Activated CD8-positive, alpha-beta memory T cell treated with anti-CD3 and anti-CD28 coated beads for 1 hour (primary cell): ENCODE measurements around the gene ZNF576.
"Not testable (repeated sequence)": the region's sequence is repeated elsewhere in the genome, so short reads cannot be mapped to it uniquely, and the experiment has no call there.

Experiments
- DNase-seq, 2 donors: peaks; one replicate each; pipeline ENCODE4 v3.0.0-alpha.2; 2020; ENCODE audit warnings: low read depth in 1 of 2; ENCODE audit errors: extremely low read depth in 1 of 2

ZNF576 gene

DNA sequence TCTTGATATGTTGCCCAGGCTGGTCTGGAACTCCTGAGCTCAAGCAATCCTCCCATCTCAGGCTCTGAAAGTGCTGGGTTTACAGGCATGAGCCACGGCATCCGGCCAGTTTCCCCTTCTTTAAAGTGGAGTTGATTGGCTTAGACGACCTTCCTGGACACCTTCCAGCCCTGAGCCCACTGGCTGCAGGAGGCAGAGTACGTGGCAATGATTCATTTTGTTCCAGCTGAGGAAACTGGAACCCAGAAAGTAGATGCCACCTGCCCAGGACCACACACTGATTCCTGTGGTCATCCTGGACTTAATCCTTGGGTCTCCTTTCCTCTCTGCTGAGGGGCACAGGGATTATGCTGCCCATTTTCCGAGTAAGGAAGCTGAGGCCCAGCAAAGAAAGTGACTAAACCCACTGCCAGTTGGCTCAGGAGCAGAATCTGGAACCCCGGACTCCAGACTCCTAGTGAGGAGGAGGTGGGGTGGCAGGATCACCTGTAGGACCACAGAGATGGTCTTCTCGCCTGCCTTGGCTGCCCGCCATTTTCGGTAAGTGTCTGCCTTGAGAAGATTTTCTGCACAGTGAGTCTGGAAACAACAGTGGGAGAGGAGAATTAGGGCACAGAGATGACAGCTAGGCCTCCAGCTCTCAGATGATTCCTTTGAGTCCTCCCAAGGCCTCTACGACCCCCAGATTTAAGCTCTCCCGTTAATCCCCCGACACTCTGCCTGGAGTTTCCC, 21.8 kb upstream of the ZNF576 start:
- no peak for DNase-seq

DNA sequence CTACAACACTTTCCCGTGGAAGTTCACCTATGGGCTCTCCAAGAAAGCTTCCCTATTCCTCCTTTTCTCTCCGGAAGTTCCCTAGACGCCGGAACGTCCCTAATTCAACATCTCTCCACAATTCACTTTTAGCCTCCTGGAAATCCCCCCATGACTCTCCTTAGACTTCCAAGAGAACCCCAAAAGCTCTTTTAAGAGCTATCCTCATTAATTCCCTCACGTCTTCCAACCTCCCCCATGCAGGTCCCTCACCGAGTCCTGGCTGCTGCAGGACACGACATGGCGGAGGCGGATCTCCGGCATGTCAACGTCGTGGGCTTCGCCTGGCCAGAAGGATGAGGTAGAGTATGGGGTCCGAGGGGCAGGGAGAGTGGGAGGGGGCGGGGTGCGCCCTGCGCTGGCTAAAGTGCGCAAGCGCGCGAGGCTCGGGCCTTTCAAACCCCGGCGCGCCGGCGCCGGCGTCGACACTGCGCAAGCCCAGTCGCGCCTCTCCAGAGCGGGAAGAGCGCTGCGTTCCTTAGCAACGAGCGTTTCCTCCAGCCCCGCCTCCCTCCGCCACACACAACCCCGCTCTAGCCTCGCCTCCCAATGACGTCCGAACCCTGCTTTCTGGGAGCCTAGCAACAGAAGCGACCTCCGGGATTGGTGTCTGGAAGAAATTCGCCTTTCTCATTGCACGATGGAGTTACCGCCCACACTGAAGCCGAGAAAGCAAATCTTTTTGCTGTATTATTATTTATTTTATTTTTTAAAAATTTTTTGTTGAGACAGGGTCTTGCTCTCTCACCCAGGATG, 21.0 kb upstream of the ZNF576 start, which contains the start of the genes PINLYP and XRCC1:
Gene PINLYP (plus strand): TSS at position 646 of the 795 bp plus-strand sequence. CDS start 1,391 bp downstream, outside the sequence.
Gene XRCC1 (minus strand): TSS at position 372 of the 795 bp plus-strand sequence. CDS start 69 bp downstream, at position 303.
- peak; percentile 89 to 94 for DNase-seq

GRCh38 chr19:43575955-43576878, 20.2 kb upstream of the ZNF576 start:
- DNase-seq, result no peak

DNA sequence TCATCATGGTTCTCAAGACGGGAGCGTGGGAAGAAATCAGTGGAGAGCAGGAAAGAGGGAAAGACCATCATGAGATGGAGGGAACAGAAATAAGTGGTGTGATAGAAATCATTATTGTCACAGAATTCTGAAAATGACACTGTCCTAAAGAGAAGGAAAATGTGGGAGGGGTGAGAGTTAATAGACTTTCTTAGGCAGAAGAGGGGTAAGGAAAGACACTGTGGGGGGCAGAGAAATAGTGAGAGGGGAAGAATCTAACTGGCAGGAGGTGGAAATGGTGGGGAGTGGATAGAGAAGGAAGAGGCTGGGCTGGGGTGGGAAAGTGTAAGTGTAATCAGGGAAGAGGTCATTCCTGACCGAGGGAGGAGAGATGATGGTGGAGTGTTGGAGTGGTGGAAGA, 17.6 kb upstream of the ZNF576 start:
- DNase-seq, result no peak

GRCh38 chr19:43581467-43581866, 14.9 kb upstream of the ZNF576 start:
- no peak for DNase-seq

- no peak for DNase-seq
These were observed 13.9 kb upstream of the ZNF576 start for GRCh38 chr19:43582495-43582894.

- no peak for DNase-seq
These were observed 11.9 kb upstream of the ZNF576 start for GRCh38 chr19:43584484-43584883.

DNA sequence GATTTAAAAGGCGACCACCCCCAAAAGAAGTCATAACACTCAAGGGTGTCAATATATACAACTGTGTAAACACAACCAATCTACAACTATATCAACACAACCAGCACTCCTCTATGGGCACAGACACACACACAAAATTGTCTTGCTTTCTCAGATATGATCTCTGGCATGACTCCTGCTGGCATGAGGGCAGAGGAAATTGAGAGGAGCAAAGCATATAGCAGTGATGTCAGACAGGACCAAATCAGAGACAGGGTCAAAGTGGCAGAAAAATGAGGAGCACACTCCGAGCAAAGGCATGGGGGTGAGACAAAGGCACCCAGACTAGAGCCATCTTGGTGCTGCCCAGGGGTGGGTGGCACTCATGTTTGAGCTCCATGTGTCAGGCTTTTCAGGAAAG, 10.0 kb upstream of the ZNF576 start:
- DNase-seq, result no peak

DNA sequence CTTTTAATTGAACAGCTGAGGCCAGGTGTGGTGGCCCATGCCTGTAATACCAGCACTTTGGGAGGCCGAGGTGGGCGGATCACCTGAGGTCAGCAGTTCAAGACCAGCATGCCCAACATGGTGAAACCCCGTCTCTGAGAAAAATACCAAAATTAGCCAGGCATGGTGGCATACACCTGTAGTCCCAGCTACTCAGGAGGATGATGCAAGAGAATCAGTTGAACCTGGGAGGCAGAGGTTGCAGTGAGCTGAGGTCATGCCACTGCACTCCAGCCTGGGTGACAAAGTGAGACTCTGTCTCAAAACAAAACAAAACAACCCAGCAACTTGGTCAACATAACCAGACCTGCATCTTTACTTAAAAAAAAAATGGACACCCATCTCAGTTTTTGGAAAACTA, 9.4 kb upstream of the ZNF576 start:
- DNase-seq, result not testable (repeated sequence)

DNA sequence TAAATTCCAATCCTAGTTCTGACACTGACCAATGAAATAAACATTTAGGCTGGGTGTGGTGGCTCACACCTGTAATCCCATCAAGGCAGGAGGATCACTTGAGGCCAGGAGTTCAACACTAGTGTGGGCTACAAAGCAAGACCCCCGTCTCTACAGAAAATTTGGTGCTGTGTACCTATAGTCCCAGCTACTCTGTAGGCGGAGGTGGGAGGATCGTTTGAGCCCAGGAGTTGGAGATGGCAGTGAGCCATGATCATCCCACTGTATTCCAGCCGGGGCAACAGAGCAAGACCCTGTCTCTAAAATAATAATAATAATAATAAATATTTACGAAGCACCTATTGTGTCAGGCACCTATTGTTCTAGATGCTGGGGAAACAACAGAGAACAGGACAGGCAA, 7.1 kb upstream of the ZNF576 start:
- no peak for DNase-seq

GRCh38 chr19:43589678-43590077, 6.7 kb upstream of the ZNF576 start:
- no peak for DNase-seq

GRCh38 chr19:43591904-43592772, 4.3 kb upstream of the ZNF576 start:
- no peak for DNase-seq

GRCh38 chr19:43592800-43593350, 3.5 kb upstream of the ZNF576 start:
- no peak for DNase-seq

- DNase-seq, result no peak
These were observed 2.2 kb upstream of the ZNF576 start for GRCh38 chr19:43594081-43594697.

GRCh38 chr19:43594710-43595604, 1.4 kb upstream of the ZNF576 start:
- DNase-seq, result peak in 1 of 2 donors; percentile 57

GRCh38 chr19:43595605-43595998, 793 bp upstream of the ZNF576 start:
- DNase-seq, result no peak

GRCh38 chr19:43596842-43597461, 557 bp downstream of the ZNF576 start:
- no peak for DNase-seq

- DNase-seq, result no peak
These were observed 1.5 kb downstream of the ZNF576 start for GRCh38 chr19:43597876-43598275.
